SKM-1 treated with dmso at 0.1 percent for 144 hours (cell line): ENCODE results near the gene UBIAD1.
"Not testable (repeated sequence)": the region's sequence is repeated elsewhere in the genome, so short reads cannot be mapped to it uniquely, and the experiment has no call there.

Experiments
- DNase-seq: peaks from one replicate; lab custom pipeline; 2025; ENCODE audit not compliant: unreplicated experiment; lab: John Stamatoyannopoulos, UW

The UBIAD1 gene

GRCh38 chr1:11279152-11279551 is 6.2 kb downstream of the UBIAD1 start:
- DNase-seq = no peak

GRCh38 chr1:11279630-11280029 is 6.6 kb downstream of the UBIAD1 start:
- no peak for DNase-seq

GRCh38 chr1:11280719-11281376 is 7.8 kb downstream of the UBIAD1 start:
- no peak for DNase-seq

- DNase-seq = no peak
Observed at GRCh38 chr1:11281518-11282331, 8.7 kb downstream of the UBIAD1 start.

GRCh38 chr1:11283151-11283550 is 10.2 kb downstream of the UBIAD1 start:
- DNase-seq = no peak

- DNase-seq = no peak
Observed at GRCh38 chr1:11284784-11285183, 11.8 kb downstream of the UBIAD1 start.

- no peak for DNase-seq
Observed at GRCh38 chr1:11285883-11286734, 13.1 kb downstream of the UBIAD1 start.

GRCh38 chr1:11286735-11287410 is 13.9 kb downstream of the UBIAD1 start:
- DNase-seq = no peak

GRCh38 chr1:11289064-11289463 is 16.1 kb downstream of the UBIAD1 start:
- no peak for DNase-seq

GRCh38 chr1:11291049-11291448 is 18.1 kb downstream of the UBIAD1 start:
- no peak for DNase-seq

- DNase-seq = no peak
Observed at GRCh38 chr1:11293856-11294255, 20.9 kb downstream of the UBIAD1 start.

- no peak for DNase-seq
Observed at GRCh38 chr1:11294951-11295350, 22.0 kb downstream of the UBIAD1 start.

- DNase-seq = no peak
Observed at GRCh38 chr1:11295905-11296304, 22.9 kb downstream of the UBIAD1 start.

- DNase-seq = not testable (repeated sequence)
Observed at GRCh38 chr1:11297774-11298173, 24.8 kb downstream of the UBIAD1 start.

- DNase-seq = no peak
Observed at GRCh38 chr1:11298390-11299224, 25.6 kb downstream of the UBIAD1 start.

- DNase-seq = no peak
Observed at GRCh38 chr1:11299225-11299574, 26.2 kb downstream of the UBIAD1 start.

GRCh38 chr1:11301601-11302000 is 28.6 kb downstream of the UBIAD1 start:
- no peak for DNase-seq

GRCh38 chr1:11302366-11302765 is 29.4 kb downstream of the UBIAD1 start:
- no peak for DNase-seq

- not testable (repeated sequence) for DNase-seq
Observed at GRCh38 chr1:11305516-11305915, 32.5 kb downstream of the UBIAD1 start.

- no peak for DNase-seq
Observed at GRCh38 chr1:11307852-11308251, 34.9 kb downstream of the UBIAD1 start.
